Stimulated activated CD8-positive, alpha-beta memory T cell treated with anti-CD3 and anti-CD28 coated beads, Interleukin-15, amount 100 ng/mL, for 4 hours (primary cell): ENCODE data around the gene VWF.

Experiments used
- DNase-seq, 2 donors: peaks; one replicate each; pipeline ENCODE4 v3.0.0-alpha.2; 2020; ENCODE audit warnings: low read depth in 2 of 2

Gene VWF

DNA sequence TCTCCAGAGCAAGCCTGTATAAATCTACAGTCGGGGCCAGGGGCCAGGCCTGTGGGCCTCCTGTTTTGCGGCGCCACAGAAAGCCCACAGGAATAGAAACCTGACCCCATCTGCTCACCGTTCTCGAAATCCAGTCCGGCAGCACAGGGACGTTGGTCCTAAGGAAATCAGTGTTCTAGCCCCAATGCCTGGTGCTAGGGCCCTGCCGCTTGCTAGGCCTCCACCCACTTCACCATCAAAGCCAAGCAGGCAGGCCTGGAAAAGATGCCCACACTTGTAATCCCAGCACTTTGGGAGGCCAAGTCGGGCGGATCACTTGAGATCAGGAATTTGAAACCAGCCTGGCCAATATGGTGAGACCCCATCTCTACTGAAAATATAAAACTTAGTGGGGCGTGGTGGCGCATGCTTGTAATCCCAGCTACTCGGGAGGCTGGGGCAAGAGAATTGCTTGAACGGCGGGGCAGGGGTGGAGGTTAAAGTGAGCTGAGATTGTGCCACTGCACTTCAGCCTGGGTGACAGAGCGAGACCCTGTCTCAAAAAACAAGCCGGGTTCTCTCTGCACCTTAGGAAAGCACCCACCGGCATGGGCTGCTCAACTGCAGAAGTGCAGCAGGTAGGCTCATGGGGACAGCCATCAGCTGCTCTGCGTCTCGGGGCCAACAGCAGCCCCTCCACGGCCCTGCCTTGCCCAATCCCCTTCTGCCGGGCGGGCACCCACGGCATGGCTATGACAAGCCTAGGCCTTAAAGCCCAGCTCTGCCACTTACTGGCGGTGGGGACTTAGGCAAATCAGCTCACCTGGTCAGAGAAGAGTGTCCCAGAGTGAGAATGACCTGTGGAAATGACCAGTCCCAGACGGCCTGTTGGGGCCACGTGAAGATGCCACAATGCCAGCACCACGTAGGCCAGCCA, 47.4 kb downstream of the VWF start:
- DNase-seq = no peak

DNA sequence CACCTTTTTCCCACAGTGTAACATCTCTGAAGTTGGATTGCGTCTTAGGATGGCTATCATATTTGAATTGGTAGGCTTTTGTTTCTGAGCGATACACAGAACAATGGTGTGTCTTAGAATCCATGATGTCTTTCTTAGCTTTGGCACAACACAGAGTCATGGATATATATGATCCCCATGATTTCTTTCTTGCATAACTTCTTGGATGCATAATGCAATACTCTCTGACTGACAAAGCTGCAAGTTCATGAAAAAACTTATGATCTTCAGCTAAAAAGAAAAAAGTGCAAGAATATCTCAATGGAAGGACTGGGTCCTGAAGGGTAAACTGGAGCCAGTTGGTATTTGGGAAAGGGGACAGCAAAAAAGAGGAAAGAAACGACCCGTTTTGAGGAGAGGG, 48.1 kb downstream of the VWF start:
- no peak for DNase-seq

DNA sequence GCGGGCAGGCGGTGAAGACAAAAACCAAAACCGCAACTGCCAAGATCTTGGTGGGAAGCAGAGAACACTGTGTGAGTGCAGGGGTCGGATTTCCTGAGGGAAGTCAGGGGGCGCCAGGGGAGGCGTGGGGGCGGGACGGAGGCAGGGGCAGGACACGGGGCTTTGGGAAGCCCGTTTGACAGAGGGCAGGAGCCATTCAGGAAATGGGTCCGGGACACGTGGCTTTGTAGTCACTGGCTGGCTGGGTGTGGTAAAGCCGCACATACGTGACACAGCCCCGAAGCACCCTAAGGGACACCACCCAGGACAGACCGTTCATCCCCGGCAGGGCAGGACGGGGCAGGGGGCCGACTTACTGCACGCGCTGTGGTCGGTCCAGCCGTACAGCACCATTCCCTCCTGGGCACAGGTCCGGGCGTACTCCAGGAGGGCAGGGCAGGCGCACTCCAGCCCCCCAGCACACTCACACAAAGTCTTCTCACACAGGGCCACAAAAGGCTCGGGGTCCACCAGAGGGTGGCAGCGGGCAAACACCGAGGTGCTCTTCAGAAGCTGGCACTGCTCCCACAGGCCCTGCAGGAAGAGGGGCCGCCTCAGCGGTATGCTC, 49.4 kb downstream of the VWF start:
- DNase-seq = no peak

DNA sequence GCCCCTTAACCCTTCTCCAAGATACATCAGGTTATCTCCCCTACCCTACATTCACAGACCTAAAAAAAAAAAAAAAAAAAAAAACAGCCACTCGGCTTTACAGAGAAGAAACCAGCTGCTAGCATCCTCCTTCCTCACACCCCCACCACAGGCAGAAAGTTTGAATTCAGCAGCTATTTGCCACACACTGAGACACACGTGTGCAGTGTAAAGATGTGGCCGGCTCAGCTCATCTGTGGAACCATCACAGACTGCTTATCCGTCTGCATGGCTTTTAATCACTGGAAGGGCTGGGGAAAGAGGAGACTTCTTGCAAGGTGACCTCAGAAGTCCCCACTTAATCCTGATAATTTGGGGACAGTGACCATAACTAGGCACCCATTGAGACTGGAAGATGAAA, 50.0 kb downstream of the VWF start:
- DNase-seq = peak in 1 of 2 donors; percentile 7

DNA sequence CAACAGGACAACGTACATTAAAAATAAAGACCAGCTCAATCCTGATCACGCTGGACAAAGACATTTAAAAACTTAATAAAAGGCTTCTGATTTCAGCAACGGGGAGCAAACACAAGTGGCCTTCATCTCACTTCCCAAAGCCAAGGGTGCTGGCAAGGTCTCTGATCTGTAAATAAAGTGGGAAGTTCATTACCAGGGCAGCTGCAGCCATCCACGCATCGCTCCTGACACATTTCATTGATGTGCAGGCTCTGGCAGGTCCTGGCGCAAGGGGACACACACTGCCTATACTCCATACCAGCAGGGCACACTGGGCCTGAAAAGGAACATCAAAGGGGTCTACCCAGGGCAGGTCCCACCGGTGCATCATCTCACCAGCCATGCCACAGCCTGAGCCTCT, 51.0 kb downstream of the VWF start:
- DNase-seq = no peak

DNA sequence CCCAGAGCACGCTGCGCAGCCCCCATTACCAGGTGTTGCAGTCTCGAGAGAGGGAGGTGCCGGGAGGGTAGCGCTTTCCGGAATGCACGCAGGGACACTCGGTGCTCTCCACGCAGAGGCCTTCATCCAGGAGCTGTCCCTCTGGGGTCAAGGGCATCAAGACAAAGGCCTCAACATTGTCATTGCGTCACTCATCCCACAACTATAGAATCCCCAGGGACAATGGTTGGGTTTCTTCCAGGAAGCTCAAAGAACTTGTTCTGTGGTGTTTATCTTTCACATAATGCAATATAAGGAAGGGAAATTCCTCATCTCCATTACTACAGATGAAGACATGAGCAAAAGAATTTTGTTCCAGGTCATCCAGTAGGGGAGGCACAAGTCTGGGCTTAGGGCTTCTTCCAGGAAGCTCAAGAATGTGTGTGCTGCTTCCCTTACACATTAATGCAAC, 52.1 kb downstream of the VWF start:
- no peak for DNase-seq

DNA sequence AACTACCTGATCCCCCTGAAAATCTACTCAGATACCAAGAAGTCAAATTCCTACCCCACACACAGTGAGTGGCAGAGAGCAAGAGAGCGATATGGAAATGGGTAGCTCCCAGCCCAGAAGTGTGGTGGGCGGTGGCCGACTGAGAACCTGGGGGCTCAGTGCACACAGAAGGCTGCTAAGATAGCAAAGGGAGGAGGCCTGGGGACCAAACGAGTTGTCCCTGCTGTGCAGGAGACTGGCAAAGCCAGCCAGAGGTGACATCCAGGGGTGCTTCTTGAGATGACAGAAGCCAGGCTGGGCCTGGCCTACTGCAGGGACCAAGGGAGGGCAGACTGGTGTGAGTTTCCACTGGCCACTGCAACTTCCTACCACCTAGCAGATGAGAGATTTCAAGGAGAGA, 52.9 kb downstream of the VWF start:
- DNase-seq = no peak

DNA sequence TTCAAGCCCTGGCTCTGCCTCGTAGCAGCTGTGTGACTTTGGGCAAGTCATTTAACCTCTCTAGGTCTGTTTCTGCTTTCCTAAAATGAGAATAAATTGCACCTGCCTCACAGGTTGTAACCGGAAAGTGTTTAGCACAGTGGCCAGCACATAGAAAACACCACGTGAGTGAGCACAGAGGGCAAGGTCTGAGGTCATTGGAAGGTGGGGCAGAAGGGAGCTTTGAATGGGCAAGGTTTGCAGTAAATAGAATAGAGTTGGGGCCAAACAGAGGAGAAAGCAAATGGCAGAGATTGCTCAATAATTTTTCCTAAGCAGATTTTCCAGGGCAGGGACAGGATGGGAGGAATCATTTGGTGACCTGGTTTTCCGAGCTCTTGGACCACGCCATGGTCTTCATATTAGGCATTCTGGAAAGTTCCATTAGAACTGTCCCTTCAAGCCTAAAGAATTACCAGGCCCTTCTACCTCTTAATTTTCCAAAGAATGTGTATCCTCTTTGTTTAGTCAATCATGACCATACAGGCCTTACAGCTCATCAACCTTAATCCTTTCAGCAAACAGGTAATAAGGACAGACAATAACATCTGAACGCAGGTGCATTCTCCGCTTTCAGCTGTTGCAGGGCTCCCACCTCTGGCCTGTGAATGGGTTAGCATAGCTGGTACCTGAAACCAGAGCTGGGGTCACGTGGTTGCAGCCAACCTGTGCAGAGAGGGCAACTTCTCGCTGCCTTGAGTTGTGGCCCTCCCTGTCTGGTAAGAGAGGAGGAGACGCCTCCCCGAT, 53.8 kb downstream of the VWF start:
- DNase-seq = no peak

DNA sequence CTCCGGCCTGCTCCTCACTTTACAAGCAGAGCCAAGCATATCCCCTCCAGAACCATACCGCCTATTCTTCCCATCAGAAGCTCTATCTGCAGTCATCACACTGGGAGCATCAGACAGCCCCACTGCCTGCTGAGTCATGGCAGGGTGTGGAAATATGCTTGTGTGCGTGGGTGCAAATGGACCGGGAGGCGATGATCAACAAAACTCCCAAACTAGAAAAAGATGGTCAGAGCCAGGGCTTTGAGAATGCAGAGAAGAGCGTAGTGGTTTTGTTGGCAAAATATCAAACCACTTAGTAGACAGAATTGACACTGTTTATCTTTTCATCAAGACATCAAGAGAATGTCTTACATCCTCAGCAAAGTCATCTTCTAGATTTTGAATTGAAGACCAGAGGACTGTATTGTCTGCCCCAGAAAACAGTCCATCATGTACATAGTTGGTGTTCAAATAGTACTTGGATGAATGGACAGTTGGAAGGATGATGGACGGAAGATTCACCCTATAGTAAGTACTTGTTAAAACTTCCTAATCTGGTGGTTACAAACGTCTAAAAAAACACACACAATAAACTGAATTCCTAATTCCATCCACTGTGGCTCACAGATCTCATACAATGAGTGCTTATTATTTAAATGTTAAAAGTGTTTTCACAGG, 54.9 kb downstream of the VWF start:
- DNase-seq = no peak

DNA sequence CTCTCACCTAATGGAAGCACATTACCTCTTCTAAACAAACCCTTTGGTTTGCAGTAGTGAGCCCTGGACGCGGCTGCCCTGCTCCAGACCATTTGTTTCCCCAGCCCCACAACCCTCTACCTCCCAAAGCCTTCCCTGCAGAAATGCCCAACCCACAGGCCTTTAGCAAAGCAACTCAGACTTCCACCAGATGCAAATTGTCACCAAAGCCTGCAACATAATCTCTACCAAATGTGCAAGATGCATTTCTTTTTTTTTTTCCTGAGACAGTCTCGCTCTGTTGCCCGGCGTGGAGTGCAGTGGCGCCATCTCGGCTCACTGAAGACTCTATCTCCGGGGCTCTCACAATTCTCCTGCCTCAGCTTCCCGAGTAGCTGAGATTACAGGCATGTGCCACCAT, 56.2 kb downstream of the VWF start:
- DNase-seq = no peak

DNA sequence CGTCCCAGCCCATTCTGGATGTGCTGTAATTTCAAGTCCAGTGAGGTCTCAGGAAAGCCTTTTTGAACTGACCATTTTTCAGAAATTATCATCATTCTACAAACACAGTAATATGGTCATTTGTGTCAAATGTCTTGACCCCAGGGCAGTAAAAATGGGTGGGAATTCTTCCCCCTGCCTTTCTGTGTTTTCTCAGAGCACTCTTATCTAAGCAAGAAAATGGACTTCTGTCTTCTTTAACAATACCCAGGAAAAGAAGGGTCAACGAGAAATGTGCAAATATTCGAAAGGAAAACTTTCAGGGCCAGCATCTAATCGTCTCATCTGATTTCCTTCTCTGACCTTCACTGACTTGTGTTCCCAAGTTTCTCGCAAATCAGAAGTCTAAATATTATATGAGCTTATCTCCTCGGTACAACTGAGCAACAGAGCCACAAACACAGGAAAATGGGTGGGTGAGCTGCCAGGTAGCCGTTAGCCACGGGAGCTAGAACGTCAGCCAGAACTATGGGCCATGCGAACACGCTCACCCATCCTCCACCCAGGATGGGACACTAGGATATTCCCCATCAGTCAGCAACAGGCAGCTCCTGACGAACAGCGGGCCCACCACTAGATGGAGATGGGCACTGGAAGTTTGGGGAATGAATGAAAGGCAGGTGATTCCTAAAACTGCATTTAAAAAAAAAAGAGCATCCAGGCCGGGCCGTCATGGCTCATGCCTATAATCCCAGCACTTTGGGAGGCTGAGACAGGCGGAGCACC, 57.1 kb downstream of the VWF start:
- no peak for DNase-seq

DNA sequence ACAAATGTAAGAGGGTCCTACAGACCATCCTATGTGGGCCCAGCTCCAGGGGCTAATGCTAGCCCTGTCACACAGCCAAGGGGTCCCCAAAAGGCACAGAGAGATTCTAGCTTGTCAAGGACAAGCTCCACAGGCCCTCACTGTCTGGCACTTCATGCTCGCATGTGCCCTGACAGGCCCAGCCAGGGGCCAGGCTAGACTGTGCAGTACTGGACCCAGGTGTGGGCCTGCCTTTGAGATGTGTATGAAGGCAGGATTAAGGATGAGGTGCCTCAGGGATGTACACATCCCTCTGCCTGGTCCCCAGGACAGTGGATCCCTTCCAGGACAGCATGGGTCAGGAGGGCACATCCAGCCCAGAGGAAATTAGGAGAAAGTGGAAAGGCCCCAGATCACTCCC, 57.8 kb downstream of the VWF start:
- DNase-seq = no peak

DNA sequence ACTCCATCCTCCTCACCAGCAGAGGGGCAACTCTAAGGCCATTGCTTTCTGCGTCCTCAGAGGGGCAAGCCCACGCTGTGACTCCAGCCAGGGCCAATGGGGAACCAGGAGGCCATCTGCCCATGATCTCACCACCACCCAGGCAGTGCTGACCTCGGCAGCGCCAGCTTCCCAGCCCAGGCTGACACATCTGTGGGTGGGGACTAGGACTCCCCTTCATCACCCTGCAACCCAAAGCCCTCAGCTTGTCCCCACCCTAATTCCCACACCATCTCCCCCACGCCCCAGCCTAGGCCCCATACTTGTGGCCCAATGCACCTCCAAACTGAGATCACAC, 58.6 kb downstream of the VWF start:
- no peak for DNase-seq

DNA sequence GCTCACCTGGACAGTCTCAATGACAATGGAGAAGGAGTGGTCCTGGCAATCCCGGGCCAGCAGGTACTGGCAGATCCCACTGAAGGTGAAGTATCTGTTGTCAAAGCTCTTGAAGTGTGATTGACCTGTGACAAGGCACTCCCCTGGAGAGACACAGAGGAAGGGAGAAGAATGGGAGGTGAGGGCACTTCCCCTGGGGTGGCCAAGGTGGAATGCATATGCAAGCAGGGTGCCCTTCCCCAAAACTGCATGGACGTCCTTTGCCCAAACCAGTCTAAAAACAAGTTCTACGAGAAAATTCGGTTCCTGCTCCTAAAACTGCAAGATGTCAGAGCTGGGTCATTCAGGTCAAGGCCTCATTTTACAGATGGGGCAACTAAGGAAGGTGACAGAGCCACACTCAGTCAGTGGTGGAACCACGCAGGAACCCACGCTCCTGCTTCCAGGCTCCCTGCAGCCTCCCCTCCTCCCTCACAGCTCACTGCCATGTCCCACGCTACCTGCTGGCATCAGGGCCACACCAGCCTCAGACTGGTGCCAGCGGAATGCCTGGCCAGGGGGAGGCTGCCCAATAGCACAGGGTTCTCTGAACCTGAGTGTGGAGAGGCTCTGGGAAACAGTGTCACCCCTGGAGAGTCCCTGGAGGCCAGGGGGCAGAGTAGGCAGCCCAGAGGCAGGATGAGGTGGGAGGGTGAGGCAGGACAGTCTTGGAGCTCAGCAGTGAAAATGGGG, 59.2 kb downstream of the VWF start:
- DNase-seq = no peak

DNA sequence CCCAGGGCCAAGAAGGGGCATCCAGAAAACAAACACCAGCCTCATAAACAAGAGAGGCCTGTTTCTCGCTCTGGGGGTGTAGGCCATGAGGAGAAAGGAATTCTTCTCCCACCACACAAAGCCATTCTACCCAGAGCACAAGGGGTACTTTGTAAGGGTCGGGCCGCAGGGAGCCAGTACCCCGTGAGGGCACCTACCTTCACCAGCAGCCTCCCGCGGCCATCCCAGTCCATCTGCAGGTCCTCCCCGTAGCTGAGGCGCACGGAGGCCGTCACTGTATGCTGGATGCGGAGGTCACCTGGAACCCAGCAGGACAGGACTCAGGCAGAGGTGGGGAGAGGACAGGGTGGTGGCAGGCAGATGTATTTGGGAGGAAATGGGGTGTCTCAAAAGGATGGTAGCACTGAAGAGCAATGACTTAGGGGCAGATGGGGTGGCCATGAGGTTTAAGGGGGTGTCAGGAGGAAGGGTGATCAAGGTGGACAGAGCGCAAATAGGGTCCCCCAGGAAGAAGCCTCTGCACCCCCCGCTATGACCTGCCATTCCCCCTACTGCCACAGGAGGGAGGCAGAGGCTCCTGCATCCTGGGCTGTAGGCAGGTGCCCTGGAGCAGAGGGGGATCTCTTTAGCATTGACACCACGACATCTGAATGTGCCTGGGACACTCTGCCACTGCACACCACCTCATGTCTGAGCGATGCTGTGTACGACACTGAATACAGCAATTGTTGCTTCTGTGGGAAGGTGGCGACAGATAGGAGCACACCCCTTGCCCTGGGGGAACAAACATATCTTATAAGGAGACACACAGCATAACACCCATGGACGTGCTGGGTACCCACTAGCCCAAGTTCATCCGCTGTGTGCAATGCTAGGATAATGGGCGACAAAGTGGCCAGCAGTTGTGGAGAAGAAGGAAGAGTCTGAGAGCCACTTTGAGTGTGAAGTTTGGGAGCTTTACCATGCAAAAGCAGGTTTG, 61.4 kb downstream of the VWF start:
- peak; percentile 17 to 18 for DNase-seq

DNA sequence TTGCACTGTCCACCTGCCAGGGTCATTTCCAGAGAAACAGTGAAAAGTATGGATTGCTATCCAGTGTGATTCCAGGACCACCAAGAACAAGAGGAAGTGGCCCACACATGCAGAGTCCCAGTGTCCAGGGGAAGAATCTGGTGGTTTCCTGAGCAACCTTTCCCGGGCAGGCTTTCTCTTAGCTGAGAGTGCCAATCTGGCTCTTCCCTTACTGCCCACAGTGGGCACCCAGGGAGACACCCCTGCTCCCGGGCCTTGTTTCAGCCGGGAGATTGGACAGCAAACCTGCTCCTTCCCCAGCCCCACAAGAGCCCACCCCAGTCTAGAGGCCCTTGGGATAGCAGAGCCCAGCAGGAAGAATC, 62.1 kb downstream of the VWF start:
- DNase-seq = no peak

DNA sequence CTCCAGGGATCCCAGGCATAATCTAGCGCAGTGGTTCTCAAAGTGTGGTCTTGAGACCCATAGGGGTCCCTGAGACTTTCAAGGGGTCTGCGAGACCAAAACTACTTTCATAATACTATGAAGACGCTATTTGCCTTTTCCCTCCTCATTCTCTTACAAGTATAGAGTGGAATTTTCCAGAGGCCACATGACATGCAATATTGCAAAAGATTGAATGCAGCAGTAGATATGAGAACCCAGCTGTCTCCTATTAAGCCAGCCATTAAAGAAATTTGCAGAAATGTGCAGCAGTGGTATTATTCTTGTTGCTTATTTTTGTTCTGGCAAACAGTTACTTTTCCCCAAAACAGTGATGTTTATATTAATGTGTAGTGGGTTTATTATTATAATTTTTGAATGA, 62.8 kb downstream of the VWF start:
- no peak for DNase-seq

DNA sequence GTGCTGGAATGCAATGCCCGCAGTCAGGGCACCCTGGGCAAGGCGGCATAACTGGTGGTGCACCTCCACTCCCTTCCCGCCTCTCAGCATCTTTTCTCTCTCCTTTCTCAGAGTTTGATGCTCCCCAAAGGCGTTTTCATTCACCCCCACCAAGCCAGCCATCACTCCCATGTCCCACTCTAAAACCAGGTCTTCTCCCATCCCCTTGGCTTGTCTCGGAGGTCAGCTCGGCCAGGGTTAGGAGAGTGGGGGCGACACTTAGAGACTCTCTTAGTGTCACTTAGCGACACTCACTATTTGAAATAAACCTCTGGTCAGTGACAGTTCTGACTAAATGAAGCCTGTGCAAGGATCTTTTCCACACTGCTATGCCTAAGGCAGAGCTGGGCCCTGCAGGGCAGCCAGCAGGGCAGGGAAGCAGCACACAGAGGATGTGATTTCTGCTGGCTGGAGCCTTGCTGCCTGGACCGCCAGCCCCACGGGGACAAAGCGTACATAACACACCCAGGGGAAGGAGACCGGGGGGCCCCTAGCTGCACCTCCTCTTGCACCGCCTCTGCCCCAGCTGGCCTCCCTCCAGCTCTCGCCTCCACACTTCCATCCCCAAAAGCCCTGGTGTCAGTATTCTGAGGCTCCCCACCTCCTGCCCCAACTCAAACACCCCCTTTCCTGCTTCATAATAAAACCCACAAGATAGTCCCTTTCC, 64.5 kb downstream of the VWF start:
- no peak for DNase-seq

DNA sequence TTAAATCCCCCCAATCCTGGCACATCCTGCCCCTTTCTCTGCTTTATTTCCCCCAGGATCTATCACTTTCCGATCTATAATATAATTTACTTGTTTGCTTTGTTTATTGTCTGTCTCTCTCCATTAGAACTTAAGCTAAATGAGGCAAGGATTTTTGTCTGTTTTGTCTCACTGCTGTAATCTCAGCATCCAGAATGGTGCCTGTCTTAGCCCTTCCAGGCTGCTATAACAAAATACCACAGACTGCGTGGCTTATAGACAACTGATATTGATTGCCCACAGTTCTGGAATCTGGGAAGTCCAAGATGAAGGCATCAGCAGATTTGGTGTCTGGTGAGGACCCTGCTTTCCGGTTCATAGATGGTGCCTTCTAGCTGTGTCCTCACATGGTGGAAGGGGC, 65.2 kb downstream of the VWF start:
- DNase-seq = no peak
